Activated CD4-positive, CD25-positive, alpha-beta regulatory T cell treated with anti-CD3 and anti-CD28 coated beads, Interleukin-2, amount 50 U/mL, for 16 hours (primary cell): ENCODE results near the gene ALG6.
"Not testable (repeated sequence)": the region's sequence is repeated elsewhere in the genome, so short reads cannot be mapped to it uniquely, and the experiment has no call there.

Experiments
- DNase-seq: peaks from one replicate; pipeline ENCODE4 v3.0.0-alpha.2; 2020; ENCODE audit warnings: low read depth, low spot score

ALG6 gene

DNA sequence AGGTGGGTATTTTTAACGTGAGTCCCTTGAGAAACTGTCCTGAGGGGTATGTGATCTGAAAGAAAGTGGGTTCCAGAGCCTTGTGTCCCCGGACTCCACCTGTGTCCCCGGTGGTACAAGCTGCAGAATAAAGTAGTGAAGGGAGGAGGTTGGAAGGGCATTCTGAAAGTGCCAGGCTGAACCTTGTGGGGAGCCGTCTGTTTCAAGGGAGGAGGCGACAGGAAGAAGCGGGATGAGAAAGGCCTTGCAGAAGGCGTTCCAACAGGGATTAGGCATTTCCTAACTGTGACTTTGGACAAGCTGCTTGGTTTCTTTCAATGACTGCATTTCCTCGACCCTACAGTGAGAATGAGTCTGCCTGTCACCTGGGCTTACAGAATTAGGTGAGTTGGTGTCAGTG, 39.3 kb upstream of the ALG6 start:
- DNase-seq: no peak

DNA sequence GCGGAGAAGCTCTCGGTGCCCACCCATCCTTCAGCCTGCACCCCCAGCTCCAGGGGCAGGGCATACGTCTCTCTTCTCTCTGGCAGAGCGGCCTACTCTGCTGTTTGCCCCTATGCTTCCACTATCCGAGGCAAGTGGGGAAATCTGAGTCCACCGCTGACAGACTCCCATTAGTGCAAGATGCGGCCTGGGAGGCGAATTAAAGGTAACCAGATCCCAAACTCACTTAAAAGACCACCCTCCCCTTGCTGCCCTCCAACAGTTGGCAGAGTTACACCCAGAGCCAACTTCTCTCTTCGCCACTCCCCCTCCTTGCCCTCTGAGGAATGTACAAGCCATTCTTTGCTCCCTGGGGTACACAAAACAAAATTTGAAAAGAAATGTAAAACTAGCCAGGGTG, 38.6 kb upstream of the ALG6 start:
- DNase-seq: no peak

GRCh38 chr1:63329621-63330330, 37.7 kb upstream of the ALG6 start:
- no peak for DNase-seq

DNA sequence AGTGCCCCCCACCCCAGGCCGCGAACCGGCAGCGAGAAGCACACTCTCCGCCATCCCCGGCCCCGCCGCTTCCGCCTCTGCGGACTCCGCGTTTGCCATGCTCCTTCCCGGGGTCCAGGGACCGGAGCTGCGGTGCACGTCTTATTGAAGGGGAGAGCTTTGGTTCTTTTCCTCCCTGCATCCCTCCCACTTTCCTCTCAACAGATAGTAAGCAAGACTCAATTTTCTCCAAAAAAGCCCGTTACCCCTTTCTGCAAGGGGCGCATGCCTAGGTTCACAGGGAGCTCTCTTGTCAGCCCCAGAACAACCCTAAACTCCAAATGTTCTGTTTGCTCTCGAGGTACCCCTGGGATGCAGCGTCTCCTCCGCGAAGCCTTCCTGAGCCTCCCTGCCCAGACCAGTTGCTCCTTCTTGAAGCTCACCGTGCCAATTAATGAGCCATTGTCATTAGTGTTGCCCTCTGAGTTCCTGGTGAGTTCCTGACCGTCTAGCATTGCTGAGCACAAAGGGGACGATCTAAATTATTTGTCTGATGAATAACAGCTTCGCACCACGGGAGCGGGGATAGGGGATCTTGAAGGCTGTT, 37.0 kb upstream of the ALG6 start:
- DNase-seq: no peak

DNA sequence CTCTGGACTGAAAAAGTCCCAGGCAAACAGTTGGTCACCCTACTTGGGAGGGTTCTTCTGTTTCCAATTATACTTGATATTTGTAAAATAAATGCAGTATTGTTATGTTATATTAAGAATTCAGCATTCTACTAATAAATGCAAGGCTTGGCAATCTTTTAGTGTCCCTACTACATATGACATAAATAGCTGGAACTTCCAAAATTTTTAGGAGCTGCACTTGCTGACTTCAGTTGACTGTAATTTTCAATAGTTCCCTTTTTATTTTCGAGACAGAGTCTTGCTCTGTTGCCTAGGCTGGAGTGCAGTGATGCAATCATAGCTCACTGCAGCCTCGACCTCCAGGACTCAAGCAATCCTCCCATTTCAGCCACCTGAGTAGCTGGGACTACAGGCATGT, 25.0 kb upstream of the ALG6 start:
- DNase-seq: no peak

GRCh38 chr1:63343922-63344321, 23.5 kb upstream of the ALG6 start:
- DNase-seq: no peak

DNA sequence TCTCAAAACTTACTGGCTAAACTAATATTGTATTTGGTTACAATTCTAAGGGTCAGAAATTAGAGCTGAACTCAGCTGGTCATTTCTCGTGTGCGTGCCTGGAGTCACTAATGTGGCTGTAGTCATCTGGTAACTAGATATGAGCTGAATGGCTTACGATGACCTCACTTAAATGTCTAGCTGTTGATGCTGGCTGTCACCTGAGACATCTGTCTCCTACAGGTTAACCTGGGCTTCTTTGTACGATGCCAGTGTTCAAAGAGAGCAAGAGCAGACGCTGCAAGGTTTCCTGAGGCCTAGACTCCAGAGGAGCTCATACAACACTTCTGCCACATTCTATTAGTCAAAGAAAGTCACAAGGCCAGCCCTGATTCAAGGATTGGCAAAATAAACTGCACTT, 17.1 kb upstream of the ALG6 start:
- no peak for DNase-seq

DNA sequence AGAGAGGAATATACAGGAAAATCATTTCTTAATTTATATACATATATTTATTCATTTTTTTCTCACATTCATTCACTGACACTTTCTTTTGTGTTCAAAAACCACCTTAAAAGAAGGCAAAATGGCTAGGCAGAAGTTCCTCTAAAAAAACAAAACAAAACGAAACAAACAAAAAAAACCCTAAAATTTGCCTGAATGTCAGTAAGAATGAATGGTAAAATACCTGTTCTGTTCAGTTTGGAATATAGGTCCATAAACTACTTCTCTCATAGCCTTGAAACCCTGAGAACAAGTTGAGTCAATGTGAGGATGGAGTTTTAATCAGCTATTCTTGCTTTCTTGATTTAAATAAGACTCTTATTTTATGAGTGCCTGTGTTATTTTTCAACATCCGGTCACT, 14.7 kb upstream of the ALG6 start:
- DNase-seq: no peak

DNA sequence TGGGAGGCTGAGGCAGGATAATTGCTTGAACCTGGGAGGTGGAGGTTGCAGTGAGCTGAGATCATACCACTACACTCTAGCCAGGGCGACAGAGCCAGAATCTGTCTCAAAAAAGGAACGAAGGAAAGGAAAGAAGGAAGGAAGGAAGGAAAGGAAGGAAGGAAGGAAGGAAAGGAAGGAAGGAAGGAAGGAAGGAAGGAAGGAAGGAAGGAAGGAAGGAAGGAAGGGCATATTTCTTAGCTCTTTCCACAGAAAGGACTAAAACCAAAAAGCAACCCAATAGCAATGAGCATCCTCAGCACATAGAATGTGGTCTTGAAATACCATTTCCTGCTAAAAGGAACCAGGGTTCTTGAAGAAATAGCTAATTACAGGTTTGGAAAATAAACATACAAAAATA, 11.2 kb upstream of the ALG6 start:
- not testable (repeated sequence) for DNase-seq

DNA sequence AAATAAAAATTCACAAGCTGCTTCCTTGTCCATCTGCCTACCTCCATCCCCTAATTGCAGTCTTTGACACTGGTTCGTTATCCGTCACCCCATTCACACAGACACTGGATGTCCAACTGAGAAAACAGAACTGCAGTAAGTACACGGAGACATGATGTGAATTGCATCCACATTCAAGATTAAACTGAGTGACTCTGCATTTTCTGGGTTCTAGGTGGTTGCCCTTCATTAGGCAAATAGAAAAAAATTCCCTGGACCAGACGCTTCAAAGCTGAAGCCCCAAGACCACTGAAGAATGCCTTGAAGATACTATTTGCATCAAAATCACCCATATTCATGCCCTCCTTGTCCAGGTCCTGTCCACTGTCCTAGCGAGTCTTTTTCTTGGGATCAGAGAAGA, 7.9 kb upstream of the ALG6 start:
- DNase-seq: no peak

- DNase-seq: no peak
These were observed 5.4 kb upstream of the ALG6 start for GRCh38 chr1:63362073-63362472.

GRCh38 chr1:63362578-63362977, 4.8 kb upstream of the ALG6 start:
- no peak for DNase-seq

DNA sequence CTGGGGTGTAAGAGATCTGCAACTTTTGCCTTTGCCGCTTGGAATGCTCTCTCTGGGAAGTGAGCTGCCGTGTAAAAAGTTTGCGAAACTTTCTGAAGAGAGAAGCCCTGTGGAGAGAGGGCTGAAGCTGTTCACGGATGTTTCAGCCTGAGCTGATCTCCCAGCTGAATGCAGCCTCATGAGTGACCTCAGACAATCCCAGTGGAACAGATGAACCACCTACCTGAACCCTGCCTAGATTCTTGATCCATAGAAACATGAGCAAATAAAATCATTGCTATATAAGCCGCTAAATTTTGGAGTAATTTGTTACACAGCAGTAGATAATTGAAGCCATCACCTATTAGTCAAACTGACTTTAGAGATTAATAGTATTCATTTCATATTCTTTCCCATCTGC, 4.4 kb upstream of the ALG6 start:
- no peak for DNase-seq

DNA sequence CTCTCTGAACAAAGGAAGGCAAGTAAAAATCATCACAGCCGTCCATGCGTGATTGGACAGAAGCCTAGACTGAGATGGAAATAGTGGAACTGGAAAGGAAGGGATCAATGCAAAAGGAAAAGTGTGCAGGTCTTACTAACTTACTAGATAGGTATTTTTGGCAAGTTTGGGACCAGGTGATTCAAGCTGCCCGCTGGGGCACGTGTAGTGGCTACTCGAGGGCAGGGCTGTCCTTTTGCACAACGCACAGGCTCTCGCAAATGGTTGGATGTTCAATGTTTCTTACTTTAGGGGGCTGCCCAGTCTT, 566 bp upstream of the ALG6 start:
- no peak for DNase-seq

GRCh38 chr1:63368131-63368530, 704 bp downstream of the ALG6 start:
- no peak for DNase-seq

DNA sequence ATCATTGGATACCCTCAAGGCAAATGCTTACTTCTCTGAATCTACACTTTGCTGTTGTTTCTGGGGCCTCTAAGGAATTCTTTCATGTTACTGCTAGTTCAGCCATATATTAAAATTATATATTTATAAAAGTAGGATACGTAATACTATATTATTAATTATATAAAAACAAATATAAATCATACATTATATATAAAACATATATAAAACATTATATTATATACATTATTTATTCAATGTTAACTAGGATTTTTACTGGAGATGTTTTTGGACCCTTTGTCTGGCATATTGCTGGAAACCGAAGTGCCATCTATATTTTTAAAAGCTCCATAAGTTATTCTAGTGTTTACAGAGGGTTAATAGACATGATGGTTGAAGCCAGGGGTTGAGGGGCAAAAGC, 12.2 kb downstream of the ALG6 start:
- DNase-seq: no peak

- no peak for DNase-seq
These were observed 14.3 kb downstream of the ALG6 start for GRCh38 chr1:63381741-63382140.

- DNase-seq: no peak
These were observed 34.5 kb downstream of the ALG6 start for GRCh38 chr1:63401945-63402344.

- no peak for DNase-seq
These were observed 36.0 kb downstream of the ALG6 start for GRCh38 chr1:63403386-63403785.

DNA sequence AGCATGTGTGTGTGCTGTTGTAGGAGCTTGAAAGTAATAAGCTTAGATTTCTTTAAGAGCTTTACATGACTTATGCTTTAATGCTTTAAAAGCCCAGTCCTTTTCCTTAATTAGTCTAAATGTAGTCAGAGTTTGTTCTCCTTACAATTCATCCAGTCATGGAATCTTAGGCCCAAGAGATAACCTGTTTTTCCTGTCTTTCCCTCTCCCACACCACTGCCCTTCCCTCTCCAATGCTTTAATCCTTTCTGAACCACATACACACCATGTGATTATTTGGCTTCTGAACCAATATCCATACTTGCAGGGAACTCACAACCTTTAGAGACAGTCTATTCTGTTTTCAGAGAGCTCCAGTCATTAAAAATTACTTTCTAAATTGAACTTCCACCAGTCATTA, 37.6 kb downstream of the ALG6 start:
- no peak for DNase-seq

DNA sequence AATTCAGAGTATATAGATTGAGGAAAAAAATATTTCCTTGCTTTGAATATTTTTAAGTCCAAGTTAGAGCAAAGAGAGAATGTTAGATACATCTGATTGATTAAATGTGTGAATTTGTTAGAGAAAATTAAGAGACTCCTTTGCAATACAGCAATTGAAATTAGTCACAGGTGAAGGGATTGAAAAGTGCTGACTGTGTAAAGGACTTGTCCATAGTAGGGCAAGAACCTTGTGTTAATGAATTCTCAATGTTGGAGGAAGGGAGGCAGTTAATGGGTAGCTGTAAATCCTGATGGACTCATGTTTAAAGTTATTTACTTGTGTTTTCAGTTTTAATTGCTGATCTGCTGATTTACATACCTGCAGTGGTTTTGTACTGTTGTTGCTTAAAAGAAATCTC, 38.6 kb downstream of the ALG6 start:
- DNase-seq: no peak

DNA sequence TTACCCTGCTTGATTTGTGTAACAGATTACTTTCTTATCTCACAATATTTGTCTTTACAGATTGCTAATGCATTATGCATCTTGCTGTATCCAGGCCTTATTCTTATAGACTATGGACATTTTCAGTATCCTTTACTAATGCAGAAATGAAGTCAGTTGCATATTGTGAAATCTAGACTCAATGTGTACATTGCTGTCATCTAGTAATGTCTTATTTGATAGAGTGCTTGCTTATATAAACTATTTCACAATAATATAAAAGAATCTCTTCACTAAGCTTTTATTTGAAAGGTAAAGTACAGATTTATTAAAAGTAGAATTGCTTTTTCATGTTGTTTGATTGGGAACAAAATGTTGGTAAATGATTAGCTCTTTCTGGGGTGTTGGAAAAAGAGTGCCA, 39.6 kb downstream of the ALG6 start:
- no peak for DNase-seq

DNA sequence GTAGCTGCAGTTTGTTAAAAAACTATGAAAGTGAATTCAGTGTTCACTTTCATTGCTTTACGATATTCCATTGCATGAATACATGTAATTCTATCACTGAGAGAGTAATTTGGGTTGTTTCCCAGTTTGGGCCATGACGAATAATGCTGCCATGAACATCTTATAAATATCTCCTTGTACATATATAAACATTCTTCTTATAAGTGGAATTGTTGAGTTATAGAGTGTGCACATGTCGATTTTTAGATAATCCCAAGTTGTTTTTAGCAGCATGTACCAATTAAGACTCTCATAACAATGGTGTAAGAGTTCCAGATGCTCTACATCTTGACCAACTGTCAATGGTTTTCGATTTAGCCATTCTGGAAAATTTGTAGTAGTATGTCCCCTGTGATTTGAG, 40.9 kb downstream of the ALG6 start:
- no peak for DNase-seq

DNA sequence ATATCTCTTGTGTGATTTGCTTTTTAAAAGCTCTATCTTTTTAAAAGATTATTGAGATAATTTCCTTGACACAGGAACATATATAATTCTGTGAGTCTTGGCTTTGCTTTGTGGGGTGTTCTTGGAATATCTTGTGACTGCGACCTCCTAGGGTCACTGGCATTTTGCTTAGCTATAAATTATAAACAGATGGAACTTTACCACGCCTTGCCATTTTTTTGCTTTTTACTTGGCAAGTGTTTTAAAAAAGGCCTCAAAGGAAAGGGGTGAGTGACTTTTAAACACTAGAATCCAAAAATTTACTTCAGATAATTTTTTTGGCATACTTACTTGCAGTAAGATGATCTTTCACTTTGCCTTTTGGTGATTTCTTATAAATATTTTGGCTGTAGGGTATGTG, 43.6 kb downstream of the ALG6 start:
- DNase-seq: no peak
